Psoas muscle (tissue), 8 donors: Measurements from ENCODE around the gene BRD9. TPM values are rescaled to one million over a fixed set of nuclear protein-coding genes. Genes with fewer than 3 reads are reported as not detected.

Experiments used
- ATAC-seq, 4 donors: fragments of 200-7000 bp; cut with Tn5 transposase; one replicate each; pipeline ENCODE4 v1.9.1; 2020; ENCODE audit warnings: moderate library complexity in 3 of 4, mild to moderate bottlenecking in 2 of 4
- DNase-seq, 2 donors: peaks; one replicate each; pipeline ENCODE4 v3.0.0-alpha.2; 2020
- H3K27ac ChIP-seq: fragments of 200-600 bp; one replicate; pipeline ENCODE4 v1.8.0; 2022
- H3K27me3 ChIP-seq, 3 donors: fragments of 200-600 bp in 1 of 3; one replicate each; pipeline versions ENCODE4 v1.6.1 to v1.8.0; 2013 to 2022; ENCODE audit warnings: low read length in 2 of 3, mild to moderate bottlenecking in 2 of 3, moderate library complexity in 1 of 3; ENCODE audit not compliant: insufficient read depth in 3 of 3
- H3K36me3 ChIP-seq, 2 donors: fragments of 200-600 bp in 1 of 2; one replicate each; pipeline versions ENCODE4 v1.6.1 to v1.8.0; 2013 to 2022; ENCODE audit warnings: low read depth in 1 of 2, mild to moderate bottlenecking in 1 of 2, moderate library complexity in 1 of 2; ENCODE audit not compliant: insufficient read depth in 1 of 2
- H3K4me1 ChIP-seq: fragments of 200-600 bp; one replicate; pipeline ENCODE4 v1.8.0; 2022
- H3K4me3 ChIP-seq: fragments of 200-600 bp; one replicate; pipeline ENCODE4 v1.8.0; 2022; ENCODE audit warnings: mild to moderate bottlenecking
- H3K9me3 ChIP-seq: fragments of 200-600 bp; one replicate; pipeline ENCODE4 v1.8.0; 2022
- WGBS, 3 donors: extraction: QIAGEN DNeasy Blood & Tissue Kit; methylation state at CpG; one replicate each; pipeline versions ENCODE4 v1.1.6 to v1.1.7; 2013; 5-methylcytosine and 5-hydroxymethylcytosine counted together
- intact Hi-C, 2 donors: fragments of 100-400 bp; cut with DNase I; formaldehyde crosslinking; loops; one replicate each; pipeline versions ENCODE4 v1.11.0 to v1.14.2; 2022
- polyA plus RNA-seq, 3 donors: library from polyadenylated mRNA; stranded (reverse); fragments of 200-250 nt; gene quantifications; one replicate each; pipeline ENCODE4 v1.2.3, GENCODE V29; 2013
- total RNA-seq, 4 donors: library from RNA; stranded (reverse); fragmentation: NEBNext Ultra II Directional in 2 of 4; extraction: Animal tissue kit (Norgen Biotek cat#: 25700) in 2 of 4; gene quantifications; one replicate each; pipeline versions ENCODE4 v1.2.1 to v1.2.4, GENCODE V29; 2021 to 2023
- TF ChIP-seq, protein P1 (sequence below): fragments of 200-600 bp; IDR thresholded peaks from one replicate; pipeline ENCODE4 v1.8.0; 2022; ENCODE audit warnings: antibody characterized with exemption
- donor health status: healthy with polysubstance abuse.
- donor health status: DM: no; HTN: no; CAD: no; lungs with moderate emphysema.
- donor health status: Bipolar disorder and iron deficiency.
- donor health status: healthy.
- donor health status: DM: yes; HTN: yes; CAD: no.
- donor health status: DM: no; HTN: no; CAD: no.
- donor health status: DM: no; HTN: no; CAD: no.
- donor health status: DM: yes; HTN: yes; CAD: no.

The BRD9 gene
- total and polyA plus RNA-seq, 7 donors = 18.7 to 28.0 (median 22.6) TPM

DNA sequence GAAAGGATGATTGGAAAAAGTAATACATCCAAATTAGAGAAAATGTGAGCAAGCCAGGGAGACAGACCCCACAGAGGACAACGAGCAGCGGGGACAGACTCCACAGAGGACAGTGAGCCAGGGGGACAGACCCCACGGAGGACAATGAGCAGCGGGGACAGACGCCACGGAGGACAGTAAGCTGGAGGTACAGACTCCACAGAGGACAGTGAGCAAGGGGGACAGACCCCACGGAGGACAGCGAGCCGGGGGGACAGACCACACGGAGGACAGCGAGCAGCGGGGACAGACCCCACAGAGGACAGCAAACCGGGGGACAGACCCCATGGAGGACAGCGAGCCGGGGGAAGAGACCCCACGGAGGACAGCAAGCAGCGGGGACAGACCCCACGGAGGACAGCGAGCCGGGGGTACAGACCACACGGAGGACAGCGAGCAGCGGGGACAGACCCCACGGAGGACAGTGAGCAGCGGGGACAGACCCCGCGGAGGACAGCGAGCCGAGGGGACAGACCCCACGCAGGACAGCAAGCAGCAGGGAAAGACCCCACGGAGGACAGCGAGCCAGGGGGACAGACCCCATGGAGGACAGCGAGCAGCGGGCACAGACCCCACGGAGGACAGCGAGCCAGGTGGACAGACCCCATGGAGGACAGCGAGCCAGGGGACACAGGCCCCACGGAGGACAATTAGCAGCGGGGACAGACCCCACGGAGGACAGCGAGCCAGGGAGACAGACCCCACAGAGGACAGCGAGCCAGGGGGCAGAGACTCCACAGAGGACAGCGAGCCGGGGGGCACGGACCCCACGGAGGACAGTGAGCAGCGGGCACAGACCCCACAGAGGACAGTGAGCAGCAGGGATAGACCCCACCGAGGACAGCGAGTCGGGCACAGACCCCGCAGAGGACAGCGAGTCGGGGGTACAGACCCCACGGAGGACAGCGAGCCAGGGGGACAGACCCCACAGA is 39.9 kb downstream of the BRD9 start:
- TF ChIP-seq, protein P1, sequence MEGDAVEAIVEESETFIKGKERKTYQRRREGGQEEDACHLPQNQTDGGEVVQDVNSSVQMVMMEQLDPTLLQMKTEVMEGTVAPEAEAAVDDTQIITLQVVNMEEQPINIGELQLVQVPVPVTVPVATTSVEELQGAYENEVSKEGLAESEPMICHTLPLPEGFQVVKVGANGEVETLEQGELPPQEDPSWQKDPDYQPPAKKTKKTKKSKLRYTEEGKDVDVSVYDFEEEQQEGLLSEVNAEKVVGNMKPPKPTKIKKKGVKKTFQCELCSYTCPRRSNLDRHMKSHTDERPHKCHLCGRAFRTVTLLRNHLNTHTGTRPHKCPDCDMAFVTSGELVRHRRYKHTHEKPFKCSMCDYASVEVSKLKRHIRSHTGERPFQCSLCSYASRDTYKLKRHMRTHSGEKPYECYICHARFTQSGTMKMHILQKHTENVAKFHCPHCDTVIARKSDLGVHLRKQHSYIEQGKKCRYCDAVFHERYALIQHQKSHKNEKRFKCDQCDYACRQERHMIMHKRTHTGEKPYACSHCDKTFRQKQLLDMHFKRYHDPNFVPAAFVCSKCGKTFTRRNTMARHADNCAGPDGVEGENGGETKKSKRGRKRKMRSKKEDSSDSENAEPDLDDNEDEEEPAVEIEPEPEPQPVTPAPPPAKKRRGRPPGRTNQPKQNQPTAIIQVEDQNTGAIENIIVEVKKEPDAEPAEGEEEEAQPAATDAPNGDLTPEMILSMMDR = no peak
- ATAC-seq = no peak
- intact Hi-C loops = no loop called here
- no peak overlapping the region for H3K4me3 ChIP-seq
- no peak overlapping the region for H3K27ac ChIP-seq
- peak in 1 of 2 donors; percentile 37 for DNase-seq
- WGBS, 3 donors = 85 to 89% (median 89%) methylated on average over 54 to 55 of the region's 55 CpGs
- peaks cover 0 to 31% (median 18%) of the 10 kb centered on the region in 3 donors for H3K27me3 ChIP-seq
- no peaks in the 10 kb centered on the region for H3K36me3 ChIP-seq
- H3K4me1 ChIP-seq = no peaks in the 10 kb centered on the region
- no peaks in the 10 kb centered on the region for H3K9me3 ChIP-seq

DNA sequence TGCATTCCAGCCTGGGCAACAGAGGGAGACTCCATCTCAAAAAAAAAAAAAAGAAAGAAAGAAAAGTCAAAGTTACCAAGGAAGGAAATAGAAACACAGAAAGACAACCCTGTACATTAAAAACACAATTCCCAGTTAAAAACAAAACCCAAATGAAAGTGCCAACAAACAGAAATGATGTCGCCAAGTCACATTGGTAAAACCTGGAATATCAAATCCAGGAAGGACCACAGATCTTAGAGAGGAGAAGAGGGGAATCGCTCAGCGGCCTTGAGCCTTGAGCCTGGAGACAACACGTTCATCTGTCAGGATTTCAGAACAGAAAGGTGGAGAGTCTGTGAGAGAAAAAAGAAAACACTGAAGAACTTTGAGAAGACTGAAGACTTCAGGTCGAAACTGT is 40.6 kb downstream of the BRD9 start:
- TF ChIP-seq, protein P1 = no peak
- Histone ChIP-seq H3K4me1 (no peaks in the 10 kb centered on the region), H3K27ac (no peak overlapping the region), H3K36me3 (no peaks in the 10 kb centered on the region), H3K9me3 (no peaks in the 10 kb centered on the region), H3K27me3 (peaks cover 0 to 31% (median 18%) of the 10 kb centered on the region in 3 donors), H3K4me3 (no peak overlapping the region)
- DNase-seq (no peak), ATAC-seq (no peak)
- WGBS, 3 donors = 44 to 62% (median 54%) methylated on average over 5 of the region's 5 CpGs
- intact Hi-C loops = no loop called here

DNA sequence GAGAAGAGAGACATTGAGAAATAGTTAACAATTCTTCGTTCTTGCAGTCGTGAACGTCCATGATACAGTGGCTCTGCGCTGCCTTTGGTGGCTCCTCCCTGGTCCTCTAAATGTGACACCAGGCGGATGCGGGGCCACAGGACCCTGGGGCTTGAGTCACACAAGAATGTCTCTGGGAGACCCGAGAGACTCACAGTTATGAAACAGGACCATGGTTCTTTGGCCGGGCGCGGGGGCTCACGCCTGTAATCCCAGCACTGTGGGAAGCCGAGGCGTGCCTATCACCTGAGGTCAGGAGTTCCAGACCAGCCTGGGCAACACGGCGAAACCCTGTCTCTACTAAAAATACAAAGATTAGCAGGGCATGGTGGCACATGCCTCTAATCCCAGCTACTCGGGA is 41.0 kb downstream of the BRD9 start:
- Histone ChIP-seq H3K27me3 (peaks cover 0 to 31% (median 18%) of the 10 kb centered on the region in 3 donors), H3K36me3 (no peaks in the 10 kb centered on the region), H3K4me3 (no peak overlapping the region), H3K9me3 (no peaks in the 10 kb centered on the region), H3K4me1 (no peaks in the 10 kb centered on the region), H3K27ac (no peak overlapping the region)
- TF ChIP-seq, protein P1 = no peak
- DNase-seq (peak; percentile 6 to 49), ATAC-seq (no peak)
- WGBS, 3 donors = 62 to 71% (median 64%) methylated on average over 16 of the region's 16 CpGs
- intact Hi-C loops = no loop called here

DNA sequence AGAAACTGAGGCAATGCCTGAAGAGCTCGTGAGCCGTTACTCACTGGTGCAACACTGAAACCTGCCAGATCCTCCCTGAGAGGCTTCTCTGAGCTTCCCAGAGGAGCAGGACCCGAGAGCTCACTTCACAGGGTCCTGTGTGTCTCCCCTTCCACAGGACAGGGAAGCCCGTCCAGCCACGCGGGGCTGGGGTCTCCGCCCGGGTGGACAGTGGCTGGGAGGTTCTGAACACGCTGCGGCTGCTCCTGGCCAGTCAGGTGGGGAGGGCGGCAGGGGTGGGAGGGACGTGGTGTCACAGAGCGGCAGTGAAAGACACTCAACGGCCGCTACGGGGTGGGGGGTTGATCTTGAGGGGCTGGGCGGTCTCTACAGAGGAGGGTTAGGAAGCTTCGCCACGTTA is 41.5 kb downstream of the BRD9 start:
- WGBS, 3 donors = 36 to 48% (median 47%) methylated on average over 19 of the region's 19 CpGs
- TF ChIP-seq, protein P1 = no peak
- Histone ChIP-seq H3K4me1 (no peaks in the 10 kb centered on the region), H3K36me3 (no peaks in the 10 kb centered on the region), H3K27me3 (peaks cover 0 to 31% (median 18%) of the 10 kb centered on the region in 3 donors), H3K9me3 (no peaks in the 10 kb centered on the region), H3K4me3 (no peak overlapping the region), H3K27ac (no peak overlapping the region)
- intact Hi-C loops = no loop called here
- DNase-seq (peak; percentile 7 to 54), ATAC-seq (no peak)
